H9 (cell line): ENCODE results near the gene NIN. TPM values are rescaled to one million over a fixed set of nuclear protein-coding genes. Genes with fewer than 3 reads are reported as not detected.

ENCODE experiments used
- DNase-seq: peaks from one replicate; pipeline ENCODE4 v3.0.0-alpha.2; 2017
- H2AFZ ChIP-seq: one replicate; pipeline ENCODE4 v1.6.1; 2013; ENCODE audit warnings: mild to moderate bottlenecking, low read length, control low read depth, moderate library complexity
- H2AK5ac ChIP-seq: 2 replicates; pipeline ENCODE4 v1.6.1; 2013; ENCODE audit warnings: low read length, control low read depth, mixed read lengths; ENCODE audit not compliant: insufficient read length
- H2BK120ac ChIP-seq: one replicate; pipeline ENCODE4 v1.6.1; 2013; ENCODE audit warnings: low read depth, mild to moderate bottlenecking, low read length, control low read depth, inconsistent platforms; ENCODE audit not compliant: poor library complexity, severe bottlenecking
- H2BK12ac ChIP-seq: 2 replicates; pipeline ENCODE4 v1.6.1; 2013; ENCODE audit warnings: low read length, control low read depth, mixed read lengths, low read depth; ENCODE audit not compliant: insufficient read length
- H2BK15ac ChIP-seq: 2 replicates; pipeline ENCODE4 v1.6.1; 2013; ENCODE audit warnings: low read depth, low read length, control low read depth
- H2BK20ac ChIP-seq: one replicate; pipeline ENCODE4 v1.6.1; 2013; ENCODE audit warnings: low read depth, mild to moderate bottlenecking, low read length, control low read depth, inconsistent platforms; ENCODE audit not compliant: poor library complexity, severe bottlenecking
- H2BK5ac ChIP-seq: 2 replicates; pipeline ENCODE4 v1.6.1; 2013; ENCODE audit warnings: low read length, control low read depth, mixed read lengths; ENCODE audit not compliant: insufficient read length
- H3K14ac ChIP-seq: 2 replicates; pipeline ENCODE4 v1.6.1; 2013; ENCODE audit warnings: low read length, control low read depth; ENCODE audit not compliant: insufficient read depth
- H3K18ac ChIP-seq: 2 replicates; pipeline ENCODE4 v1.6.1; 2013; ENCODE audit warnings: low read depth, mild to moderate bottlenecking, mixed read lengths, low read length, control low read depth; ENCODE audit not compliant: insufficient read length
- H3K23ac ChIP-seq: 2 replicates; pipeline ENCODE4 v1.6.1; 2013; ENCODE audit warnings: low read length, control low read depth, mixed read lengths, low read depth; ENCODE audit not compliant: insufficient read length
- H3K23me2 ChIP-seq: 2 replicates; pipeline ENCODE4 v1.6.1; 2013; ENCODE audit warnings: low read depth, mild to moderate bottlenecking, mixed read lengths, low read length, control low read depth; ENCODE audit not compliant: insufficient read length, poor library complexity, severe bottlenecking
- H3K27ac ChIP-seq: 2 replicates; pipeline ENCODE4 v1.5.1; 2013; ENCODE audit warnings: low read length, control low read depth, mixed read lengths, low read depth; ENCODE audit not compliant: insufficient read length
- H3K27me3 ChIP-seq: 2 replicates; pipeline ENCODE4 v1.6.1; 2013; ENCODE audit warnings: low read length, control low read depth, inconsistent platforms; ENCODE audit not compliant: insufficient read depth
- H3K4ac ChIP-seq: 2 replicates; pipeline ENCODE4 v1.6.1; 2013; ENCODE audit warnings: low read depth, mild to moderate bottlenecking, control low read depth, inconsistent platforms, low read length, moderate library complexity
- H3K4me1 ChIP-seq: 2 replicates; pipeline ENCODE4 v1.6.1; 2013; ENCODE audit warnings: low read length, control low read depth, inconsistent platforms; ENCODE audit not compliant: insufficient read depth
- H3K4me2 ChIP-seq: 2 replicates; pipeline ENCODE4 v1.6.1; 2013; ENCODE audit warnings: low read length, control low read depth, mixed read lengths; ENCODE audit not compliant: insufficient read length, insufficient read depth
- H3K56ac ChIP-seq: 2 replicates; pipeline ENCODE4 v1.6.1; 2013; ENCODE audit warnings: low read depth, mild to moderate bottlenecking, mixed read lengths, low read length, control low read depth; ENCODE audit not compliant: insufficient read length
- H3K79me1 ChIP-seq: 2 replicates; pipeline ENCODE4 v1.6.1; 2013; ENCODE audit warnings: low read depth, mild to moderate bottlenecking, moderate library complexity, low read length, control low read depth, inconsistent platforms; ENCODE audit not compliant: insufficient read depth, poor library complexity, severe bottlenecking
- H3K79me2 ChIP-seq: 2 replicates; pipeline ENCODE4 v1.6.1; 2013; ENCODE audit warnings: low read length, control low read depth, inconsistent platforms; ENCODE audit not compliant: insufficient read depth
- H3K9ac ChIP-seq: 2 replicates; pipeline ENCODE4 v1.6.1; 2013; ENCODE audit warnings: low read length, control low read depth, mixed read lengths; ENCODE audit not compliant: insufficient read length; ENCODE audit errors: extremely low read depth
- H3K9me3 ChIP-seq: one replicate; pipeline ENCODE4 v1.6.1; 2013; ENCODE audit warnings: low read depth, low read length, inconsistent platforms; ENCODE audit not compliant: control insufficient read depth
- H3T11ph ChIP-seq: one replicate; pipeline ENCODE4 v1.6.1; 2013; ENCODE audit warnings: mild to moderate bottlenecking, low read length, control low read depth, inconsistent platforms
- H4K20me1 ChIP-seq: one replicate; pipeline ENCODE4 v1.6.1; 2013; ENCODE audit not compliant: control insufficient read depth, insufficient read length, insufficient read depth
- H4K5ac ChIP-seq: 2 replicates; pipeline ENCODE4 v1.6.1; 2013; ENCODE audit warnings: low read depth, mild to moderate bottlenecking, mixed read lengths, low read length, control low read depth; ENCODE audit not compliant: insufficient read length
- H4K8ac ChIP-seq: replicated peaks from 2 replicates; pipeline ENCODE4 v1.6.1; 2013; ENCODE audit warnings: low read length, control low read depth, mixed read lengths, low read depth; ENCODE audit not compliant: insufficient read length
- H4K91ac ChIP-seq: 2 replicates; pipeline ENCODE4 v1.6.1; 2013; ENCODE audit warnings: low read depth, mild to moderate bottlenecking, moderate library complexity, mixed read lengths, low read length, control low read depth; ENCODE audit not compliant: insufficient read length
- H3K27ac Mint-ChIP-seq, 3 experiments: 2 replicates in 2 of 3; 3 replicates in 1 of 3; pipeline ENCODE4 v1.8.0; 2020 to 2021; ENCODE audit warnings: mixed read lengths in 3 of 3, mild to moderate bottlenecking in 1 of 3, moderate library complexity in 1 of 3
- H3K27me3 Mint-ChIP-seq: 2 replicates; pipeline ENCODE4 v1.8.0; 2021; ENCODE audit warnings: low read depth, mild to moderate bottlenecking, moderate library complexity, mixed read lengths
- H3K36me3 Mint-ChIP-seq, 3 experiments: 2 replicates in 2 of 3; 3 replicates in 1 of 3; pipeline ENCODE4 v1.8.0; 2020 to 2021; ENCODE audit warnings: low read depth in 3 of 3, mixed read lengths in 3 of 3; ENCODE audit not compliant: insufficient read depth in 1 of 3
- H3K4me1 Mint-ChIP-seq, 2 experiments: 2 replicates each; pipeline ENCODE4 v1.8.0; 2020; ENCODE audit warnings: mixed read lengths in 2 of 2
- H3K4me3 Mint-ChIP-seq, 2 experiments: 2 replicates in 1 of 2; 3 replicates in 1 of 2; pipeline ENCODE4 v1.8.0; 2020 to 2021; ENCODE audit warnings: mild to moderate bottlenecking in 2 of 2, mixed read lengths in 2 of 2, moderate library complexity in 1 of 2
- H3K9me3 Mint-ChIP-seq, 2 experiments: 2 replicates in 1 of 2; 3 replicates in 1 of 2; pipeline ENCODE4 v1.8.0; 2020; ENCODE audit warnings: mild to moderate bottlenecking in 2 of 2, mixed read lengths in 2 of 2, moderate library complexity in 1 of 2
- CTCF ChIP-seq: fragments of 200-600 bp; sonication (generic); conservative IDR thresholded peaks from 3 replicates; pipeline ENCODE4 v1.8.0; 2021; ENCODE audit warnings: antibody characterized with exemption, mild to moderate bottlenecking
- WGBS: extraction: QIAGEN DNeasy Blood & Tissue Kit; methylation state at CpG from one replicate; pipeline ENCODE4 v1.1.7; 2013; ENCODE audit warnings: missing lambda C conversion rate, low lambda C conversion rate, mixed read lengths; ENCODE audit not compliant: insufficient read length; ENCODE audit errors: extremely low coverage; 5-methylcytosine and 5-hydroxymethylcytosine counted together
- total RNA-seq: library from RNA; stranded (reverse); gene quantifications from 2 replicates; pipeline ENCODE4 v1.2.1, GENCODE V29; 2021

Gene NIN
- total RNA-seq, 1 experiment from 2014 or later, result 18.4 TPM

GRCh38 chr14:50726372-50727107, 104.4 kb downstream of the NIN start:
- Histone ChIP-seq H3K27ac (no peak overlapping the region), H3K79me2 (no peaks in the 10 kb centered on the region), H3K56ac (no peak overlapping the region), H2BK20ac (no peak overlapping the region), H2BK12ac (no peak overlapping the region), H3T11ph (no peak overlapping the region), H2BK5ac (no peak overlapping the region), H3K18ac (no peak overlapping the region), H4K20me1 (no peaks in the 10 kb centered on the region), H3K4me1 (no peaks in the 10 kb centered on the region), H3K4me2 (no peak overlapping the region), H3K14ac (no peak overlapping the region), H3K4ac (no peak overlapping the region), H3K9me3 (no peaks in the 10 kb centered on the region), H4K5ac (no peak overlapping the region), H4K91ac (no peak overlapping the region), H2BK120ac (no peak overlapping the region), H3K23me2 (no peaks in the 10 kb centered on the region), H3K9ac (no peak overlapping the region), H4K8ac (no peak overlapping the region), H2BK15ac (no peak overlapping the region; the same call in 1 of the 2 replicates), H3K79me1 (no peaks in the 10 kb centered on the region), H3K23ac (no peak overlapping the region), H3K27me3 (no peaks in the 10 kb centered on the region), H2AFZ (no peak overlapping the region), H2AK5ac (no peak overlapping the region)
- H3K4me1 Mint-ChIP-seq, result 0 out of 4 replicates have a peak, but pooled peaks cover 0 to 3% of the 10 kb centered on the region in 2 experiments
- DNase-seq, result no peak
- WGBS, result no CpG with 5 or more reads among the region's 3 CpGs
- H3K4me3 Mint-ChIP-seq, result no peak overlapping the region
- peaks cover 0 to 4% of the 10 kb centered on the region in 2 experiments; a peak in 3 of 5 replicates for H3K9me3 Mint-ChIP-seq
- no peak for TF ChIP-seq CTCF
- no peak overlapping the region for H3K27ac Mint-ChIP-seq
- H3K36me3 Mint-ChIP-seq, result peaks cover 27 to 33% (median 33%) of the 10 kb centered on the region in 3 experiments
- no peaks in the 10 kb centered on the region for H3K27me3 Mint-ChIP-seq
